ENCODE results near the gene ALOX15.

GRCh38 chr17:4600563-4600962 is 40.9 kb downstream of the ALOX15 start:
- TF ChIP-seq POLR2A (IDR thresholded peaks at IDR 0.05) = no peak
- TF ChIP-seq CTCF (IDR thresholded peaks at IDR 0.05) = no peak

Measured in ovary (tissue), 3 donors.